K562 (cell line): ENCODE measurements around the gene KLHL22. TPM values are rescaled to one million over a fixed set of nuclear protein-coding genes. Genes with fewer than 3 reads are reported as not detected.

Experiments
- ATAC-seq: fragments of 200-7000 bp; cut with Tn5 transposase; 3 replicates; pipeline ENCODE4 v1.9.1; 2020; ENCODE audit warnings: moderate library complexity
- BruUV-seq: library from RNA; stranded (reverse); fragments of 400-500 nt; replicated peaks from 2 replicates; lab custom pipeline; 2021; lab: Mats Ljungman, UMichigan
- CTCF ChIA-PET: fragments of 300-600 bp; formaldehyde crosslinking; extraction: SDS; loops from one replicate; lab custom pipeline; 2021; ENCODE audit warnings: low intra/inter-chr PET ratio; lab: Yijun Ruan, JAX
- POLR2A ChIA-PET: fragments of 300-600, 350-650 bp; sonication (Branson Sonifier 250); formaldehyde crosslinking; extraction: SDS; loops from one replicate; lab custom pipeline; 2021; ENCODE audit warnings: antibody characterized with exemption, inconsistent platforms; lab: Yijun Ruan, JAX
- DNase-seq, 4 experiments: peaks; one replicate each; pipeline versions ENCODE4 v3.0.0 to v3.0.0-alpha.2; 2011 to 2018; ENCODE audit warnings: low spot score in 3 of 4, mixed read lengths in 3 of 4; ENCODE audit errors: extremely low read depth in 1 of 4
- FAIRE-seq: peaks from 2 replicates; lab custom pipeline; 2011; peaks lifted over from hg19 to GRCh38; lab: Jason Lieb, UNC
- H2AFZ ChIP-seq: 2 replicates; pipeline ENCODE4 v1.6.0; 2011; ENCODE audit warnings: low read depth, low read length, control low read depth, inconsistent platforms
- H3K27ac ChIP-seq: fragments of 200-600 bp; 3 replicates; pipeline ENCODE4 v1.8.0; 2011; ENCODE audit warnings: low read depth, mild to moderate bottlenecking, control low read depth, inconsistent platforms, low read length, moderate library complexity, mixed read lengths; ENCODE audit errors: extremely low read depth
- H3K27me3 ChIP-seq, 2 experiments: fragments of 300-600 bp in 1 of 2; 2 replicates in 1 of 2; 3 replicates in 1 of 2; pipeline versions ENCODE4 v1.6.0 to v1.8.0; 2011; ENCODE audit warnings: inconsistent platforms in 2 of 2, low read length in 2 of 2, mild to moderate bottlenecking in 1 of 2, mixed read lengths in 1 of 2, moderate library complexity in 1 of 2; ENCODE audit not compliant: control insufficient read depth in 2 of 2, insufficient read depth in 2 of 2
- H3K36me3 ChIP-seq: fragments of 300-600 bp; 3 replicates; pipeline ENCODE4 v1.8.0; 2011; ENCODE audit warnings: mild to moderate bottlenecking, low read length, inconsistent platforms; ENCODE audit not compliant: control insufficient read depth, insufficient read depth
- H3K4me1 ChIP-seq, 2 experiments: fragments of 200-600 bp in 1 of 2; replicated peaks in 1 of 2; 2 replicates in 1 of 2; 3 replicates in 1 of 2; pipeline versions ENCODE4 v1.5.1 to v1.8.0; 2011; ENCODE audit warnings: inconsistent platforms in 2 of 2, low read length in 2 of 2, mild to moderate bottlenecking in 1 of 2, mixed read lengths in 1 of 2, moderate library complexity in 1 of 2; ENCODE audit not compliant: control insufficient read depth in 2 of 2, insufficient read depth in 2 of 2
- H3K4me2 ChIP-seq: 2 replicates; pipeline ENCODE4 v1.6.1; 2011; ENCODE audit warnings: low read length, control low read depth, inconsistent platforms, mixed read lengths; ENCODE audit not compliant: insufficient read depth
- H3K4me3 ChIP-seq: fragments of 200-600 bp; sonication (generic), shearing (Covaris generic); 2 replicates; pipeline ENCODE4 v1.5.1; 2016; ENCODE audit warnings: control low read depth, inconsistent platforms
- H3K79me2 ChIP-seq: fragments of 200-600 bp; 3 replicates; pipeline ENCODE4 v1.8.0; 2011; ENCODE audit warnings: low read length, inconsistent platforms; ENCODE audit not compliant: control insufficient read depth, insufficient read depth
- H3K9ac ChIP-seq, 2 experiments: 2 replicates each; pipeline versions ENCODE4 v1.6.0 to v1.6.1; 2011; ENCODE audit warnings: low read depth in 2 of 2, low read length in 2 of 2, control low read depth in 1 of 2, inconsistent platforms in 1 of 2, mild to moderate bottlenecking in 1 of 2, mixed read lengths in 1 of 2; ENCODE audit not compliant: insufficient read depth in 1 of 2
- H3K9me1 ChIP-seq: one replicate; pipeline ENCODE4 v1.6.0; 2011; ENCODE audit warnings: inconsistent platforms, mild to moderate bottlenecking, low read length, moderate library complexity; ENCODE audit not compliant: control insufficient read depth, insufficient read depth
- H3K9me3 ChIP-seq: replicated peaks from 2 replicates; pipeline ENCODE4 v1.5.1; 2011; ENCODE audit warnings: low read depth, low read length, inconsistent platforms; ENCODE audit not compliant: control insufficient read depth, insufficient read depth
- H4K20me1 ChIP-seq: replicated peaks from 2 replicates; pipeline ENCODE4 v1.6.1; 2011; ENCODE audit warnings: low read length, inconsistent platforms, mixed read lengths; ENCODE audit not compliant: control insufficient read depth, insufficient read depth
- ATF3 ChIP-seq, 2 experiments: fragments of 450-650 bp in 1 of 2; sonication (generic) in 1 of 2; formaldehyde crosslinking in 1 of 2; IDR thresholded peaks in 1 of 2; conservative IDR thresholded peaks in 1 of 2; 2 replicates each; pipeline versions ENCODE4 v1.6.1 to v1.8.1; 2016 to 2023; ENCODE audit warnings: mild to moderate bottlenecking in 2 of 2, moderate library complexity in 2 of 2, inconsistent platforms in 1 of 2, missing genetic modification reagents in 1 of 2
- E2F1 ChIP-seq: sonication (generic); formaldehyde crosslinking; IDR thresholded peaks from 2 replicates; pipeline ENCODE4 v1.8.1; 2023; ENCODE audit warnings: mild to moderate bottlenecking, missing genetic modification reagents, moderate library complexity
- HDAC2 ChIP-seq: fragments of 450-650 bp; IDR thresholded peaks from 2 replicates; pipeline ENCODE4 v1.6.1; 2016; ENCODE audit warnings: mild to moderate bottlenecking
- HEY1 ChIP-seq: fragments of 250-450 bp; sonication (Bioruptor Pico); IDR thresholded peaks from 2 replicates; pipeline ENCODE4 v1.5.0; 2020; ENCODE audit warnings: mild to moderate bottlenecking, moderate library complexity, borderline replicate concordance
- MAZ ChIP-seq, 2 experiments: fragments of 450-650 bp in 1 of 2; sonication (generic) in 1 of 2; formaldehyde crosslinking; IDR thresholded peaks in 1 of 2; conservative IDR thresholded peaks in 1 of 2; 2 replicates each; pipeline versions ENCODE4 v1.4.0 to v1.5.0; 2020; ENCODE audit warnings: mild to moderate bottlenecking in 1 of 2, missing genetic modification reagents in 1 of 2
- NR4A1 ChIP-seq, 2 experiments: fragments of 250-450 bp in 1 of 2; fragments of 450-650 bp in 1 of 2; sonication (Bioruptor Pico) in 1 of 2; IDR thresholded peaks; 2 replicates each; pipeline versions ENCODE4 v1.4.0 to v1.6.1; 2016 to 2020; ENCODE audit warnings: mild to moderate bottlenecking in 2 of 2, missing compliant biosample characterization in 1 of 2, missing genetic modification characterization in 1 of 2, moderate library complexity in 1 of 2
- PKNOX1 ChIP-seq: fragments of 450-650 bp; IDR thresholded peaks from 2 replicates; pipeline ENCODE4 v1.6.1; 2016
- ZFP30 ChIP-seq: fragments of 250-450 bp; sonication (Bioruptor Pico); IDR thresholded peaks from 2 replicates; pipeline ENCODE4 v1.8.0; 2022; ENCODE audit warnings: moderate library complexity, mild to moderate bottlenecking, inconsistent platforms, borderline replicate concordance
- ZNF121 ChIP-seq: sonication (generic); formaldehyde crosslinking; conservative IDR thresholded peaks from 2 replicates; pipeline ENCODE4 v1.8.0; 2022; ENCODE audit warnings: missing genetic modification reagents
- ZNF165 ChIP-seq: fragments of 250-450 bp; sonication (Bioruptor Pico); IDR thresholded peaks from 2 replicates; pipeline ENCODE4 v1.4.0; 2020; ENCODE audit warnings: borderline replicate concordance
- ZNF277 ChIP-seq: fragments of 250-450 bp; sonication (Bioruptor Pico); IDR thresholded peaks from 2 replicates; pipeline ENCODE4 v1.8.0; 2022; ENCODE audit warnings: inconsistent platforms, mild to moderate bottlenecking, moderate library complexity, borderline replicate concordance
- ZNF57 ChIP-seq: fragments of 450-650 bp; formaldehyde crosslinking; IDR thresholded peaks from 2 replicates; pipeline ENCODE4 v1.4.0; 2020; ENCODE audit warnings: mild to moderate bottlenecking, moderate library complexity
- ZNF76 ChIP-seq: fragments of 250-450 bp; sonication (Bioruptor Pico); IDR thresholded peaks from 2 replicates; pipeline ENCODE4 v1.4.0; 2020; ENCODE audit warnings: mild to moderate bottlenecking, moderate library complexity, borderline replicate concordance
- ZSCAN32 ChIP-seq: fragments of 450-650 bp; formaldehyde crosslinking; IDR thresholded peaks from 2 replicates; pipeline ENCODE4 v1.4.0; 2020; ENCODE audit warnings: mild to moderate bottlenecking, moderate library complexity
- WGBS: fragments of 100-300 bp; shearing (Covaris generic); methylation state at CpG from one replicate; pipeline ENCODE4 v1.1.6; 2016; ENCODE audit warnings: low coverage, mixed read lengths; ENCODE audit not compliant: insufficient coverage; ENCODE audit errors: missing lambda C conversion rate; 5-methylcytosine and 5-hydroxymethylcytosine counted together
- in situ Hi-C: fragments of 300-500 bp; cut with MboI; formaldehyde crosslinking; loops from 4 replicates; pipeline ENCODE4 v1.15.0; 2018; ENCODE audit warnings: inconsistent platforms, mixed read lengths
- intact Hi-C: fragments of 100-400 bp; cut with micrococcal nuclease; formaldehyde crosslinking; loops from 2 replicates; pipeline ENCODE4 v1.14.2; 2022
- polyA plus RNA-seq, 8 experiments: library from polyadenylated mRNA; depleted of rRNA in 4 of 8; stranded (reverse) in 5 of 8; unstranded in 3 of 8; fragments of >200 nt; fragmentation: Nextera tagmentation in 2 of 8; fragmentation: Illumina TruSeq in 1 of 8; extraction: Ambion mirVana in 2 of 8; extraction: Trizol in 1 of 8; gene quantifications; 2 replicates each; pipeline versions ENCODE4 v1.2.1 to v1.2.3, GENCODE V29; 2011 to 2014; ENCODE audit warnings: inconsistent platforms in 1 of 8, missing spikeins in 1 of 8
- total RNA-seq, 7 experiments: library from RNA; depleted of rRNA in 6 of 7; stranded (reverse); fragments of >200 nt in 6 of 7; fragmentation: Illumina TruSeq in 2 of 7; extraction: Trizol in 2 of 7; gene quantifications; 2 replicates each; pipeline versions ENCODE4 v1.2.1 to v1.2.3, GENCODE V29; 2011 to 2021; ENCODE audit warnings: low replicate concordance in 1 of 7

The KLHL22 gene
- total and polyA plus RNA-seq, 9 of the 15 experiments (the other 6 are each of a cell fraction or from before 2014, with no cell fraction given) = 1.3 to 25.6 (median 15.2) TPM

GRCh38 chr22:20400606-20401375 is 94.8 kb downstream of the KLHL22 start:
- no peak overlapping the region for H3K4me3 ChIP-seq
- H3K9me1 ChIP-seq = peaks cover 8% of the 10 kb centered on the region
- no TSS peak for BruUV-seq
- H3K36me3 ChIP-seq = peaks cover 49% of the 10 kb centered on the region; the same call in 2 of the 3 replicates
- no peaks in the 10 kb centered on the region for H3K27me3 ChIP-seq
- no peaks in the 10 kb centered on the region for H3K79me2 ChIP-seq
- DNase-seq = peak in 3 of 4 experiments; percentile 28 to 45 (median 41)
- no peak overlapping the region for H2AFZ ChIP-seq
- ChIA-PET CTCF (no interaction called here), POLR2A (interaction anchor here (0.6 to 2.6 kb wide), 2 partner anchors 11 to 252 kb away, joined by 3 to 12 read pairs; no protein-coding TSS in a partner anchor)
- FAIRE-seq = no peak
- peak overlapping the region in 1 of 2 experiments; percentile 39; a peak in 2 of 4 replicates for H3K9ac ChIP-seq
- intact Hi-C loops = no loop called here
- in situ Hi-C loops = loop anchor here (25.0 kb wide), 2 partner anchors 287 to 1863 kb away; partner anchors contain the start of gene TMEM191B
- H3K9me3 ChIP-seq = no peaks in the 10 kb centered on the region
- ATAC-seq = no peak
- 0 out of 2 replicates have a peak, but pooled peaks cover 6% of the 10 kb centered on the region for H4K20me1 ChIP-seq
- H3K27ac ChIP-seq = no peak overlapping the region
- peaks cover 0 to 1% of the 10 kb centered on the region in 2 experiments; a peak in 2 of 5 replicates for H3K4me1 ChIP-seq
- no peak overlapping the region for H3K4me2 ChIP-seq
- WGBS = 73% methylated on average over 15 of the region's 15 CpGs
- TF ChIP-seq ZNF57 (CRISPR knock-in tag) = 0 out of 2 replicates have a peak, but pooled peaks have one; percentile 50
- TF ChIP-seq ZNF121 = no peak
- no peak for TF ChIP-seq HDAC2
- TF ChIP-seq ATF3 (IDR thresholded peaks at IDR 0.05) = no peak
- 0 out of 2 replicates have a peak, but pooled peaks have one; percentile 24 for TF ChIP-seq ATF3 (CRISPR knock-in tag; conservative IDR thresholded peaks at IDR 0.05)
- TF ChIP-seq ZSCAN32 (CRISPR knock-in tag) = 0 out of 2 replicates have a peak, but pooled peaks have one; percentile 14
- TF ChIP-seq ZNF76 (CRISPR knock-in tag) = 0 out of 2 replicates have a peak, but pooled peaks have one; percentile 14
- TF ChIP-seq ZFP30 (CRISPR knock-in tag) = peak; percentile 60; the same call in 1 of the 2 replicates
- TF ChIP-seq ZNF277 = peak; percentile 59; the same call in 1 of the 2 replicates
- 0 out of 2 replicates have a peak, but pooled peaks have one; percentile 50 for TF ChIP-seq E2F1 (CRISPR knock-in tag)
- TF ChIP-seq HEY1 (CRISPR knock-in tag) = no peak
- TF ChIP-seq ZNF165 (CRISPR knock-in tag) = 0 out of 2 replicates have a peak, but pooled peaks have one; percentile 12
- no peak for TF ChIP-seq PKNOX1
- peak; percentile 9; the same call in 1 of the 2 replicates for TF ChIP-seq NR4A1 (CRISPR knock-in tag; IDR thresholded peaks at IDR 0.05)
- TF ChIP-seq NR4A1 (tag; IDR thresholded peaks at IDR 0.05) = no peak
- 0 out of 4 replicates have a peak, but pooled peaks of 1 of the 2 experiments have one; percentile 24 for TF ChIP-seq MAZ (CRISPR knock-in tag; conservative IDR thresholded peaks at IDR 0.05 in 1 of 2, IDR thresholded peaks at IDR 0.05 in 1 of 2)
